ENCODE measurements around the gene C11orf91.

GRCh38 chr11:33736148-33736812, 35.7 kb upstream of the C11orf91 start, which contains the start of gene CD59:
- TF ChIP-seq CTCF (IDR thresholded peaks at IDR 0.05; ENCODE audit: extremely low read depth in 1 of 2, insufficient read depth in 1 of 2, low read depth in 1 of 2, low read length in 2 of 2) (no peak), POLR2A (IDR thresholded peaks at IDR 0.05; ENCODE audit: low read depth, low read length) (peak; percentile 93), POLR2AphosphoS5 (IDR thresholded peaks at IDR 0.05; ENCODE audit: insufficient read depth, low read depth, low read length) (peak; percentile 98), EZH2 (IDR thresholded peaks at IDR 0.05; ENCODE audit: borderline replicate concordance, low read depth, low read length, severe bottlenecking) (no peak), FOS (IDR thresholded peaks at IDR 0.05; ENCODE audit: borderline replicate concordance, insufficient read depth, low read length) (no peak), GATA2 (IDR thresholded peaks at IDR 0.05; ENCODE audit: insufficient read depth, insufficient read length, low read depth, low read length) (no peak), JUN (IDR thresholded peaks at IDR 0.05; ENCODE audit: borderline replicate concordance, insufficient read depth, insufficient read length, low read depth) (no peak), MYC (IDR thresholded peaks at IDR 0.05; ENCODE audit: low read depth, low read length) (no peak)
- TF ChIP-seq, protein P1, sequence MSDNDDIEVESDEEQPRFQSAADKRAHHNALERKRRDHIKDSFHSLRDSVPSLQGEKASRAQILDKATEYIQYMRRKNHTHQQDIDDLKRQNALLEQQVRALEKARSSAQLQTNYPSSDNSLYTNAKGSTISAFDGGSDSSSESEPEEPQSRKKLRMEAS (IDR thresholded peaks at IDR 0.05; ENCODE audit: insufficient read depth, insufficient read length) = no peak

Measured in endothelial cell of umbilical vein (primary cell).